ENCODE results near the gene FRAS1. TPM values are rescaled to one million over a fixed set of nuclear protein-coding genes. Genes with fewer than 3 reads are reported as not detected.

The FRAS1 gene
- total and polyA plus RNA-seq, 2 donors (not counting 1 experiment from before 2014, with no cell fraction given): 0.30 to 0.66 TPM

- Histone ChIP-seq H2AFZ (ENCODE audit: low read length) (no peak overlapping the region), H3K4me2 (ENCODE audit: extremely low read depth, insufficient read depth, low read length) (no peak overlapping the region), H3K4me3 (replicated peaks in 1 of 4; ENCODE audit: control extremely low read depth in 1 of 4, insufficient read depth in 1 of 4, low read depth in 3 of 4, low read length in 4 of 4) (no peak overlapping the region), H3K27me3 (ENCODE audit: control insufficient read depth, insufficient read depth, low read length) (no peaks in the 10 kb centered on the region), H3K4me1 (ENCODE audit: control insufficient read depth, extremely low read depth, insufficient read depth, low read length) (no peaks in the 10 kb centered on the region), H3K9me3 (ENCODE audit: control insufficient read depth, insufficient read depth, low read depth, low read length) (no peaks in the 10 kb centered on the region), H3K36me3 (ENCODE audit: control insufficient read depth, insufficient read depth, low read length) (no peaks in the 10 kb centered on the region), H3K79me2 (ENCODE audit: control insufficient read depth, insufficient read depth, low read length) (no peaks in the 10 kb centered on the region), H4K20me1 (ENCODE audit: control insufficient read depth, extremely low read depth, insufficient read depth, low read length) (no peaks in the 10 kb centered on the region), H3K27ac (ENCODE audit: insufficient read depth, low read length) (no peak overlapping the region), H3K9ac (ENCODE audit: insufficient read depth, low read length) (no peak overlapping the region)
- no peak for TF ChIP-seq EZH2 (IDR thresholded peaks at IDR 0.05; ENCODE audit: low read length, missing control alignments)
- TF ChIP-seq, protein P1, sequence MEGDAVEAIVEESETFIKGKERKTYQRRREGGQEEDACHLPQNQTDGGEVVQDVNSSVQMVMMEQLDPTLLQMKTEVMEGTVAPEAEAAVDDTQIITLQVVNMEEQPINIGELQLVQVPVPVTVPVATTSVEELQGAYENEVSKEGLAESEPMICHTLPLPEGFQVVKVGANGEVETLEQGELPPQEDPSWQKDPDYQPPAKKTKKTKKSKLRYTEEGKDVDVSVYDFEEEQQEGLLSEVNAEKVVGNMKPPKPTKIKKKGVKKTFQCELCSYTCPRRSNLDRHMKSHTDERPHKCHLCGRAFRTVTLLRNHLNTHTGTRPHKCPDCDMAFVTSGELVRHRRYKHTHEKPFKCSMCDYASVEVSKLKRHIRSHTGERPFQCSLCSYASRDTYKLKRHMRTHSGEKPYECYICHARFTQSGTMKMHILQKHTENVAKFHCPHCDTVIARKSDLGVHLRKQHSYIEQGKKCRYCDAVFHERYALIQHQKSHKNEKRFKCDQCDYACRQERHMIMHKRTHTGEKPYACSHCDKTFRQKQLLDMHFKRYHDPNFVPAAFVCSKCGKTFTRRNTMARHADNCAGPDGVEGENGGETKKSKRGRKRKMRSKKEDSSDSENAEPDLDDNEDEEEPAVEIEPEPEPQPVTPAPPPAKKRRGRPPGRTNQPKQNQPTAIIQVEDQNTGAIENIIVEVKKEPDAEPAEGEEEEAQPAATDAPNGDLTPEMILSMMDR (conservative IDR thresholded peaks at IDR 0.05 in 1 of 2, IDR thresholded peaks at IDR 0.05 in 1 of 2; ENCODE audit: low read depth in 1 of 2, low read length in 2 of 2): no peak
- DNase-seq (ENCODE audit: low read depth in 2 of 2): no peak
Measured at GRCh38 chr4:78309352-78309751, 252.2 kb downstream of the FRAS1 start.

DNA sequence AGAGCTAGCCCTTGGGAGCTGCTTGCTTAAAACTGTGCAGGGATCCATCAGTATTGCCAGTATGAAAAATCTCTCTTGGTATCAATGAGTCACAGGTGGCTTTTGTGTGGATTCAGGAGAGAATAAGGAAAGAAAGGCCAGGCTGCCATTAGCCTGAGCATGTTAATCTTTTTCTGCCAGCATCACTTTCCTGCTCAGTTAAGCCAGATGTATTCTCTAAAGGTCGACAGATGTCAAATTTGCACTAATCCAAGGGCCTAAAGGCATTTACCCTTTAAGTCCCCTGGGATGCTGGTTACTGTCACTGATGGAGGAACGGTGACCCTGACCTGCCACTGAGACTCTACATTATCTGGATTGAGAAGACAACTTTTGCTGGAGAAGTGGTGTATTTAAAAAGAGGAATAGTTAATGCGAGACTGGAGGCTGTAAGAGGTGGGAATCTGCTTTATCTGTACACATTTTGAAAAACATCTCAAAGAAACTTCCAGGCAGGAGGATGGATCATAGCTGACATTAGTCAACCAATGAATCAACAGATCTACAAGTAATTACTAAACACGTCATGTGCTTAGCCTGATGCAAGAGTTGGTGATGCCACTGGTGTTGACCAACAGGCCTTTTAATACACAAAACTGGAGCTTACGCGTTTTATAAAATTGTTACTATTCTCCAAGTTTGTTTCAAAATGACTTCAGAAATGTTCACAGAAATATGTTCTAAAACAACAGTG lies 253.1 kb downstream of the FRAS1 start:
- no peak overlapping the region for H3K27ac ChIP-seq (ENCODE audit: insufficient read depth, low read length)
- H2AFZ ChIP-seq (ENCODE audit: low read length): no peak overlapping the region
- no peaks in the 10 kb centered on the region for H3K4me1 ChIP-seq (ENCODE audit: control insufficient read depth, extremely low read depth, insufficient read depth, low read length)
- DNase-seq (ENCODE audit: low read depth in 2 of 2): no peak
- H3K4me3 ChIP-seq (replicated peaks in 1 of 4; ENCODE audit: control extremely low read depth in 1 of 4, insufficient read depth in 1 of 4, low read depth in 3 of 4, low read length in 4 of 4): no peak overlapping the region
- H3K9me3 ChIP-seq (ENCODE audit: control insufficient read depth, insufficient read depth, low read depth, low read length): no peaks in the 10 kb centered on the region
- H3K9ac ChIP-seq (ENCODE audit: insufficient read depth, low read length): no peak overlapping the region
- H3K36me3 ChIP-seq (ENCODE audit: control insufficient read depth, insufficient read depth, low read length): no peaks in the 10 kb centered on the region
- no peak for TF ChIP-seq EZH2 (IDR thresholded peaks at IDR 0.05; ENCODE audit: low read length, missing control alignments)
- TF ChIP-seq, protein P1 (conservative IDR thresholded peaks at IDR 0.05 in 1 of 2, IDR thresholded peaks at IDR 0.05 in 1 of 2; ENCODE audit: low read depth in 1 of 2, low read length in 2 of 2): no peak
- no peaks in the 10 kb centered on the region for H3K79me2 ChIP-seq (ENCODE audit: control insufficient read depth, insufficient read depth, low read length)
- H4K20me1 ChIP-seq (ENCODE audit: control insufficient read depth, extremely low read depth, insufficient read depth, low read length): no peaks in the 10 kb centered on the region
- H3K27me3 ChIP-seq (ENCODE audit: control insufficient read depth, insufficient read depth, low read length): no peaks in the 10 kb centered on the region
- H3K4me2 ChIP-seq (ENCODE audit: extremely low read depth, insufficient read depth, low read length): no peak overlapping the region

DNA sequence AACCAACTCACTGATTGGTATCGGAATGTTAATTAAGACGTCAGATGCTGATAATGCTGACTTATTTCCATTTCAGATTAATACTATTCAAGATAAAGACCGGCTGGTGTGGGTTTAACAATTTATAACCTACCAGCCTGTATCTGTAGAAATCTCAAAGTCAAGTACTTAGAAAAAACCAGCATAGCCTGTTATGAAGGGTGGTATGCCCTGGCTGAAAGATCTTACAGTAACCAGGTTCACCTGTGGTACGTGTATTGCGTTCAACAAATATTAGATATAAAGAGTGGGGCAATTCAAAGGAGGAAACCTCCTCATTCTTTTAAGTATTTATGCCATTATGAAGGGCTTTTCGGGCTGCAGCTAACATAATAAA lies 253.6 kb downstream of the FRAS1 start:
- TF ChIP-seq, protein P1 (conservative IDR thresholded peaks at IDR 0.05 in 1 of 2, IDR thresholded peaks at IDR 0.05 in 1 of 2; ENCODE audit: low read depth in 1 of 2, low read length in 2 of 2): no peak
- no peak for TF ChIP-seq EZH2 (IDR thresholded peaks at IDR 0.05; ENCODE audit: low read length, missing control alignments)
- H3K9me3 ChIP-seq (ENCODE audit: control insufficient read depth, insufficient read depth, low read depth, low read length): no peaks in the 10 kb centered on the region

More for the DNA sequence above, 253.6 kb downstream of the FRAS1 start:
- Histone ChIP-seq H3K79me2 (ENCODE audit: control insufficient read depth, insufficient read depth, low read length) (no peaks in the 10 kb centered on the region), H4K20me1 (ENCODE audit: control insufficient read depth, extremely low read depth, insufficient read depth, low read length) (no peaks in the 10 kb centered on the region), H3K27ac (ENCODE audit: insufficient read depth, low read length) (no peak overlapping the region), H2AFZ (ENCODE audit: low read length) (no peak overlapping the region), H3K4me2 (ENCODE audit: extremely low read depth, insufficient read depth, low read length) (no peak overlapping the region), H3K36me3 (ENCODE audit: control insufficient read depth, insufficient read depth, low read length) (no peaks in the 10 kb centered on the region), H3K27me3 (ENCODE audit: control insufficient read depth, insufficient read depth, low read length) (no peaks in the 10 kb centered on the region), H3K4me3 (replicated peaks in 1 of 4; ENCODE audit: control extremely low read depth in 1 of 4, insufficient read depth in 1 of 4, low read depth in 3 of 4, low read length in 4 of 4) (no peak overlapping the region), H3K9ac (ENCODE audit: insufficient read depth, low read length) (no peak overlapping the region), H3K4me1 (ENCODE audit: control insufficient read depth, extremely low read depth, insufficient read depth, low read length) (no peaks in the 10 kb centered on the region)
- DNase-seq (ENCODE audit: low read depth in 2 of 2): no peak

Data from fibroblast of lung (primary cell).